Stomach smooth muscle (tissue), 2 donors: ENCODE results near the gene LRRC51.
"Not testable (repeated sequence)": the region's sequence is repeated elsewhere in the genome, so short reads cannot be mapped to it uniquely, and the experiment has no call there.

ENCODE experiments used
- H3K27ac ChIP-seq: one replicate; pipeline ENCODE4 v1.7.0; 2013; ENCODE audit warnings: mild to moderate bottlenecking, low read length, inconsistent platforms
- H3K27me3 ChIP-seq, 2 donors: one replicate each; pipeline ENCODE4 v1.7.0; 2013; ENCODE audit warnings: low read length in 2 of 2; ENCODE audit not compliant: insufficient read depth in 2 of 2, control insufficient read depth in 1 of 2
- H3K36me3 ChIP-seq, 2 donors: one replicate each; pipeline ENCODE4 v1.7.0; 2013; ENCODE audit warnings: low read length in 2 of 2; ENCODE audit not compliant: control insufficient read depth in 2 of 2, insufficient read depth in 2 of 2
- H3K4me1 ChIP-seq: one replicate; pipeline ENCODE4 v1.7.0; 2013; ENCODE audit warnings: low read length; ENCODE audit not compliant: control insufficient read depth, insufficient read depth
- H3K4me3 ChIP-seq, 2 donors: one replicate each; pipeline ENCODE4 v1.7.0; 2013; ENCODE audit warnings: low read length in 2 of 2
- H3K9ac ChIP-seq, 2 donors: one replicate each; pipeline ENCODE4 v1.7.0; 2013; ENCODE audit warnings: low read length in 2 of 2, mild to moderate bottlenecking in 1 of 2
- H3K9me3 ChIP-seq, 2 donors: one replicate each; pipeline ENCODE4 v1.7.0; 2013; ENCODE audit warnings: low read length in 2 of 2; ENCODE audit not compliant: control insufficient read depth in 2 of 2
- donor health status: healthy.
- donor health status: Pancreatic carcinoma.

LRRC51 gene

GRCh38 chr11:72139500-72139899 lies 58.9 kb downstream of the LRRC51 start:
- H3K27me3 ChIP-seq: no peaks in the 10 kb centered on the region
- no peak overlapping the region for H3K27ac ChIP-seq
- no peak overlapping the region for H3K4me3 ChIP-seq
- no peaks in the 10 kb centered on the region for H3K9me3 ChIP-seq
- H3K9ac ChIP-seq: no peak overlapping the region
- H3K4me1 ChIP-seq: no peaks in the 10 kb centered on the region
- H3K36me3 ChIP-seq: no peaks in the 10 kb centered on the region

GRCh38 chr11:72140661-72141060 lies 60.0 kb downstream of the LRRC51 start:
- Histone ChIP-seq H3K9me3 (no peaks in the 10 kb centered on the region), H3K27me3 (no peaks in the 10 kb centered on the region), H3K27ac (no peak overlapping the region), H3K4me1 (no peaks in the 10 kb centered on the region), H3K9ac (no peak overlapping the region), H3K36me3 (no peaks in the 10 kb centered on the region), H3K4me3 (no peak overlapping the region)

DNA sequence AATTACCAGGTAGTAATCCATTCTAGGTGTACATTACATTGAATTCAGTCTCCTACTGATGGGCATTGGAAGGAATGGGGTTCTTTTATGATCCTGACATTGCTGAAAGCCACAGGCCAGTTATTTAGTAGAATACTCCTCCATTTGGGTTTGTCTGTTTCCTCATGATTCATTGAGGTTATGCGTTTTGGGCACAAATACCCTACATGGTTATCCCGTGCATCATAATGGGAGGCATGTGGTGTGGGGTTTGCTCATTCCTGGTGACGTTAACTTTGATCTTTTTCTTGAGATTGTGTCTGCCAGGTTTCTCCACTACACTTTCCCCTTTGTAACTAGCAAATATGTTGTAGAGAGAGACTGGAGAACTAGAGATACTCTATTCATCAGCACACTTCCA lies 60.4 kb downstream of the LRRC51 start:
- Histone ChIP-seq H3K36me3 (no peaks in the 10 kb centered on the region), H3K27ac (no peak overlapping the region), H3K4me3 (no peak overlapping the region), H3K27me3 (no peaks in the 10 kb centered on the region), H3K4me1 (no peaks in the 10 kb centered on the region), H3K9ac (no peak overlapping the region), H3K9me3 (no peaks in the 10 kb centered on the region)

DNA sequence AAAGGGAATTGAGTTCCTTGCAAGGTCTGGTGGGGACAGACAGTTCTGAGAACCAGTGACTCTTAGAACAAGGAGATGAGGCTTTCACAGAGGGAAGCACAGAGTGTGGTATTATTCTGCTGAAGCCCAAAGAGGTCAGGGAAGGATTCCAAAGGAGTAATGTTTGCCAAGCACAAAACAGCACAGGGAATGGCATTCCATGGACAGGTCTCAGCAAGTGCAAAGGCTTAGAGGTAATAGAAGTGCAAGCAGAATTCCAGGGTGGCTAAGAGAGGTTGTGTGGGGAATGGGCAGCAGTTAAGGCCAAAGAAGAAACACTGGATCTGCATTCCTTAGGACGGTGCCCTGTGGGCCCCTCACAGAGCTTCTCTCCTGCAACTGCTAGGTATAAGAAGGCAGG lies 61.4 kb downstream of the LRRC51 start:
- not testable (repeated sequence) for H3K9ac ChIP-seq, H3K4me3 ChIP-seq, H3K27ac ChIP-seq

DNA sequence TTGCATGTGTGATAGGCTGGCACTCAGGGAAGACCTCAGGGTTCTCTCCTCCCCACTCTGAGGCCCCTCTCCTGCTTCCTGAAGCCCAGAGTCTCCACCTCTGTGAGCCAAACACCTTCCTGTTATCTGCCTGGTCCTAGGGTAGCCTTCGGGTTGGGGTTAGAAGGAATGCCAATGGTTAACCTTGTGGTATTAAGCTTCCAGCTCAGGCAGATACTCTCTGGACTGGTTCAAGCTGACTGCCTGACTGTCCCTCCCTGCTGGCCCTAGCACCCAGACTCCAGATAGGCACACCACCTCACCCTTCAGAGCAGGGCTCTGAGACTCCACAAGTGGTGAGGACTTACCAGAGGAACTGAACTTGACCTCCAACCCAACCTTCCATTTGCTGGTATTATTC lies 61.9 kb downstream of the LRRC51 start:
- not testable (repeated sequence) for H3K4me3 ChIP-seq, H3K27ac ChIP-seq, H3K9me3 ChIP-seq, H3K36me3 ChIP-seq, H3K4me1 ChIP-seq, H3K9ac ChIP-seq, H3K27me3 ChIP-seq

More for the DNA sequence above, 61.4 kb downstream of the LRRC51 start:
- not testable (repeated sequence) for H3K27me3 ChIP-seq, H3K4me1 ChIP-seq, H3K36me3 ChIP-seq, H3K9me3 ChIP-seq

DNA sequence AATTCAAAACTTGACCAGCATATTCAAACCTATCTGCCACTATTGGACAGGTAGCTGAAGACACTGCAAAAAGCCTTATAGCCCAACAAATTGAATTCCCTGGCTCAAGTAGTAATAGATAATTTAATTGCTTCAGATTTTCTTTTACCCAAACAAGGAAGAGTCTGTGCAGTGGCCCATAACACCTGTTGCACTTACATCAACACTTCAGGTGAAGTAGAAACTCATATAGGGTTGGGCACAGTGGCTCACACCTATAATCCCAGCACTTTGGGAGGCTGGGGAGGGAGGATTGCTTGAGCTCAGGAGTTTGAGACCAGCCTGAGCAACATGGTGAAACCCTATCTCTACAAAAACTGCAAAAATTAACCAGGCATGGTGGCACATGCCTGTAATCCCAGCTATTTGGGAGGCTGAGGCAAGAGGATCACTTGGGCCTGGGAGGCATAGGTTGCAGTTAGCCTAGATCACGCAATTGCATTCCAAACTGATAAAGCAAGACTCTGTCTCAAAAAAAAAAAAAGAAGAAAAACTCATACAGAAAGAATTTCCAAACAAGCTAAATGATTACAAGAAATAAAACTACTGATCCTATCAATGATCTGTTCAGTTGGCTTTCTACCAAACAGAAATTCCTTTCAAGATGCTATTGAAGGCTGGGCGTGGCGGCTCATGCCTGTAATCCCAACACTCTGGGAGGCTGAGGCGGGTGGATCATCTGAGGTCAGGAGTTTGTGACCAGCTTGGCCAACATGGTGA lies 64.3 kb downstream of the LRRC51 start:
- no peaks in the 10 kb centered on the region for H3K36me3 ChIP-seq
- no peak overlapping the region for H3K4me3 ChIP-seq
- no peak overlapping the region for H3K27ac ChIP-seq
- no peaks in the 10 kb centered on the region for H3K27me3 ChIP-seq
- no peak overlapping the region for H3K9ac ChIP-seq
- no peaks in the 10 kb centered on the region for H3K9me3 ChIP-seq
- no peaks in the 10 kb centered on the region for H3K4me1 ChIP-seq
